ENCODE measurements around the gene MYO1E. TPM values are rescaled to one million over a fixed set of nuclear protein-coding genes. Genes with fewer than 3 reads are reported as not detected.

The MYO1E gene
- total and polyA plus RNA-seq, 4 donors, result 20.9 to 84.2 (median 52.4) TPM

GRCh38 chr15:59190291-59190690 is 182.4 kb downstream of the MYO1E start:
- DNase-seq (no peak), ATAC-seq (ENCODE audit: insufficient read depth, low FRiP score) (no peak)
- no peak overlapping the region for H3K27ac ChIP-seq (ENCODE audit: low read depth in 1 of 2, low read length in 1 of 2)
- no peak overlapping the region for H3K4me3 ChIP-seq
- 94% methylated on average over 7 of the region's 7 CpGs for WGBS, 2 donors
- TF ChIP-seq, protein P1, sequence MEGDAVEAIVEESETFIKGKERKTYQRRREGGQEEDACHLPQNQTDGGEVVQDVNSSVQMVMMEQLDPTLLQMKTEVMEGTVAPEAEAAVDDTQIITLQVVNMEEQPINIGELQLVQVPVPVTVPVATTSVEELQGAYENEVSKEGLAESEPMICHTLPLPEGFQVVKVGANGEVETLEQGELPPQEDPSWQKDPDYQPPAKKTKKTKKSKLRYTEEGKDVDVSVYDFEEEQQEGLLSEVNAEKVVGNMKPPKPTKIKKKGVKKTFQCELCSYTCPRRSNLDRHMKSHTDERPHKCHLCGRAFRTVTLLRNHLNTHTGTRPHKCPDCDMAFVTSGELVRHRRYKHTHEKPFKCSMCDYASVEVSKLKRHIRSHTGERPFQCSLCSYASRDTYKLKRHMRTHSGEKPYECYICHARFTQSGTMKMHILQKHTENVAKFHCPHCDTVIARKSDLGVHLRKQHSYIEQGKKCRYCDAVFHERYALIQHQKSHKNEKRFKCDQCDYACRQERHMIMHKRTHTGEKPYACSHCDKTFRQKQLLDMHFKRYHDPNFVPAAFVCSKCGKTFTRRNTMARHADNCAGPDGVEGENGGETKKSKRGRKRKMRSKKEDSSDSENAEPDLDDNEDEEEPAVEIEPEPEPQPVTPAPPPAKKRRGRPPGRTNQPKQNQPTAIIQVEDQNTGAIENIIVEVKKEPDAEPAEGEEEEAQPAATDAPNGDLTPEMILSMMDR (IDR thresholded peaks at IDR 0.05; ENCODE audit: control extremely low read depth, extremely low read depth), result no peak
- H3K36me3 ChIP-seq (ENCODE audit: control insufficient read depth in 4 of 4, insufficient read depth in 4 of 4, low read length in 4 of 4), result peaks cover 2 to 47% (median 12%) of the 10 kb centered on the region in 4 donors
- H3K4me1 ChIP-seq (ENCODE audit: control insufficient read depth in 5 of 5, insufficient read depth in 5 of 5, low read length in 5 of 5), result no peaks in the 10 kb centered on the region
- no peak overlapping the region for H3K9ac ChIP-seq (ENCODE audit: insufficient read depth in 1 of 2, low read length in 2 of 2)
- H3K9me3 ChIP-seq (ENCODE audit: control insufficient read depth in 4 of 4, insufficient read depth in 3 of 4, low read length in 3 of 4), result no peaks in the 10 kb centered on the region
- H3K27me3 ChIP-seq (ENCODE audit: control insufficient read depth in 3 of 3, insufficient read depth in 3 of 3, low read length in 2 of 3), result no peaks in the 10 kb centered on the region

- Histone ChIP-seq H3K9me3 (ENCODE audit: control insufficient read depth in 4 of 4, insufficient read depth in 3 of 4, low read length in 3 of 4) (no peaks in the 10 kb centered on the region), H3K27me3 (ENCODE audit: control insufficient read depth in 3 of 3, insufficient read depth in 3 of 3, low read length in 2 of 3) (no peaks in the 10 kb centered on the region), H3K4me3 (no peak overlapping the region), H3K4me1 (ENCODE audit: control insufficient read depth in 5 of 5, insufficient read depth in 5 of 5, low read length in 5 of 5) (no peaks in the 10 kb centered on the region), H3K9ac (ENCODE audit: insufficient read depth in 1 of 2, low read length in 2 of 2) (no peak overlapping the region), H3K27ac (ENCODE audit: low read depth in 1 of 2, low read length in 1 of 2) (no peak overlapping the region), H3K36me3 (ENCODE audit: control insufficient read depth in 4 of 4, insufficient read depth in 4 of 4, low read length in 4 of 4) (peaks cover 4 to 38% (median 8%) of the 10 kb centered on the region in 4 donors)
- 90 to 94% methylated on average over 5 of the region's 5 CpGs for WGBS, 2 donors
- ATAC-seq (ENCODE audit: insufficient read depth, low FRiP score), result no peak
- TF ChIP-seq, protein P1 (IDR thresholded peaks at IDR 0.05; ENCODE audit: control extremely low read depth, extremely low read depth), result no peak
- no peak for DNase-seq
Observed at GRCh38 chr15:59189241-59189640, 183.4 kb downstream of the MYO1E start.

- TF ChIP-seq, protein P1 (IDR thresholded peaks at IDR 0.05; ENCODE audit: control extremely low read depth, extremely low read depth), result no peak
Observed at GRCh38 chr15:59186501-59186900, 186.2 kb downstream of the MYO1E start.

DNA sequence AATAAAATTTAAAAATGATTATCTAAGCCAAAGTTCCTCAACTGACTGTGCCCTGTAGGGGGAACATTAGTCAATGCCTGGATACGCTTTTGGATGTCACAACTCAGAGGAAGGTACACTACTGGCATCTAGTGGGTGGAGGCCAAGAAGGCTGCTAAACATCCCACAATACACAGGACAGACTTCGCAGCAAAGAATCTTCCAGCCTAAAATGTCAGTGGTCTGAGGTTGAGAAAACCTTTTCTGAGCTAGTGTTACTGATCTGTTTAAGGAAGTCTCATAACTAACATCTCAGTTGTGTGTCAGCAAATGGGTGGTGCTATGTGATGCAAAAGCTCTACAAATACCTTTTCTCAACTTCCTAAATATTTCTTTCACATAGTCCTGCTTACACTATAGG is 186.9 kb downstream of the MYO1E start:
- no peak for DNase-seq
- peak; percentile 6 for ATAC-seq (ENCODE audit: insufficient read depth, low FRiP score)
- 49 to 65% methylated on average over 2 of the region's 2 CpGs for WGBS, 2 donors

More at GRCh38 chr15:59186501-59186900, 186.2 kb downstream of the MYO1E start:
- DNase-seq, result no peak
- H3K36me3 ChIP-seq (ENCODE audit: control insufficient read depth in 4 of 4, insufficient read depth in 4 of 4, low read length in 4 of 4), result peaks cover 4 to 26% (median 8%) of the 10 kb centered on the region in 4 donors
- no peaks in the 10 kb centered on the region for H3K4me1 ChIP-seq (ENCODE audit: control insufficient read depth in 5 of 5, insufficient read depth in 5 of 5, low read length in 5 of 5)
- H3K27me3 ChIP-seq (ENCODE audit: control insufficient read depth in 3 of 3, insufficient read depth in 3 of 3, low read length in 2 of 3), result no peaks in the 10 kb centered on the region
- H3K27ac ChIP-seq (ENCODE audit: low read depth in 1 of 2, low read length in 1 of 2), result no peak overlapping the region
- no peak overlapping the region for H3K4me3 ChIP-seq
- no peak overlapping the region for H3K9ac ChIP-seq (ENCODE audit: insufficient read depth in 1 of 2, low read length in 2 of 2)
- no peak for ATAC-seq (ENCODE audit: insufficient read depth, low FRiP score)
- peaks cover 0 to 2% (median 0%) of the 10 kb centered on the region in 4 donors for H3K9me3 ChIP-seq (ENCODE audit: control insufficient read depth in 4 of 4, insufficient read depth in 3 of 4, low read length in 3 of 4)
- WGBS, 2 donors, result 82 to 90% methylated on average over 4 of the region's 4 CpGs

More for the DNA sequence above, 186.9 kb downstream of the MYO1E start:
- TF ChIP-seq, protein P1 (IDR thresholded peaks at IDR 0.05; ENCODE audit: control extremely low read depth, extremely low read depth), result no peak
- H3K9ac ChIP-seq (ENCODE audit: insufficient read depth in 1 of 2, low read length in 2 of 2), result no peak overlapping the region
- peaks cover 0 to 2% (median 0%) of the 10 kb centered on the region in 4 donors for H3K9me3 ChIP-seq (ENCODE audit: control insufficient read depth in 4 of 4, insufficient read depth in 3 of 4, low read length in 3 of 4)
- no peaks in the 10 kb centered on the region for H3K4me1 ChIP-seq (ENCODE audit: control insufficient read depth in 5 of 5, insufficient read depth in 5 of 5, low read length in 5 of 5)
- H3K27ac ChIP-seq (ENCODE audit: low read depth in 1 of 2, low read length in 1 of 2), result no peak overlapping the region
- H3K4me3 ChIP-seq, result no peak overlapping the region
- H3K36me3 ChIP-seq (ENCODE audit: control insufficient read depth in 4 of 4, insufficient read depth in 4 of 4, low read length in 4 of 4), result peaks cover 4 to 22% (median 7%) of the 10 kb centered on the region in 4 donors
- H3K27me3 ChIP-seq (ENCODE audit: control insufficient read depth in 3 of 3, insufficient read depth in 3 of 3, low read length in 2 of 3), result no peaks in the 10 kb centered on the region

Measured in lung (tissue), 12 donors.